ENCODE measurements around the gene CDHR1. TPM values are rescaled to one million over a fixed set of nuclear protein-coding genes. Genes with fewer than 3 reads are reported as not detected.

The CDHR1 gene
- total and polyA plus RNA-seq, 2 donors (not counting 1 experiment from before 2014, with no cell fraction given), result 0.05 TPM; not detected in 1

DNA sequence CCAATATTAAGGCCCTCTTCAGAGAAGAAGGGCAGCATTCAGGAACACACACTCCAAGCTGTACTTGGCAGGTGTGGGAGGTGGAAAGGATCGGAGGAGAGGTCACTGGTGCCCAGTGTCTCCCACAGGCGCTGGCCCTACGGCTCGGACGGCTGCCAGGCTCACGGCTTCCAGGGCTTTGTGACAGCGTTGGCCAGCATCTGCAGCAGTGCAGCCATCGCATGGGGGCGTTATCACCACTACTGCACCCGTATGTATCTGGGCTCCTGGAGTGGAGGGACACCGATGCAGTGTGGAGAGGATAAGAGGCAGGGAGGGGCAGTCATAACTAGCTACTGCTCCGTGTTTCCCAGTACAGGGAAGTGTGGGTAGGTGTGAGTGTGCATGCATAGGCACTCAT lies 54.5 kb downstream of the CDHR1 start:
- no peaks in the 10 kb centered on the region for H4K20me1 ChIP-seq (ENCODE audit: control insufficient read depth, extremely low read depth, insufficient read depth, low read length)
- H3K4me1 ChIP-seq (ENCODE audit: control insufficient read depth, extremely low read depth, insufficient read depth, low read length), result no peaks in the 10 kb centered on the region
- H3K79me2 ChIP-seq (ENCODE audit: control insufficient read depth, insufficient read depth, low read length), result no peaks in the 10 kb centered on the region
- no peaks in the 10 kb centered on the region for H3K36me3 ChIP-seq (ENCODE audit: control insufficient read depth, insufficient read depth, low read length)
- no peak overlapping the region for H3K4me2 ChIP-seq (ENCODE audit: extremely low read depth, insufficient read depth, low read length)
- H3K9ac ChIP-seq (ENCODE audit: insufficient read depth, low read length), result no peak overlapping the region
- no peaks in the 10 kb centered on the region for H3K27me3 ChIP-seq (ENCODE audit: control insufficient read depth, insufficient read depth, low read length)
- H3K9me3 ChIP-seq (ENCODE audit: control insufficient read depth, insufficient read depth, low read depth, low read length), result no peaks in the 10 kb centered on the region
- no peak overlapping the region for H2AFZ ChIP-seq (ENCODE audit: low read length)
- no peak for TF ChIP-seq EZH2 (IDR thresholded peaks at IDR 0.05; ENCODE audit: low read length, missing control alignments)
- TF ChIP-seq, protein P1, sequence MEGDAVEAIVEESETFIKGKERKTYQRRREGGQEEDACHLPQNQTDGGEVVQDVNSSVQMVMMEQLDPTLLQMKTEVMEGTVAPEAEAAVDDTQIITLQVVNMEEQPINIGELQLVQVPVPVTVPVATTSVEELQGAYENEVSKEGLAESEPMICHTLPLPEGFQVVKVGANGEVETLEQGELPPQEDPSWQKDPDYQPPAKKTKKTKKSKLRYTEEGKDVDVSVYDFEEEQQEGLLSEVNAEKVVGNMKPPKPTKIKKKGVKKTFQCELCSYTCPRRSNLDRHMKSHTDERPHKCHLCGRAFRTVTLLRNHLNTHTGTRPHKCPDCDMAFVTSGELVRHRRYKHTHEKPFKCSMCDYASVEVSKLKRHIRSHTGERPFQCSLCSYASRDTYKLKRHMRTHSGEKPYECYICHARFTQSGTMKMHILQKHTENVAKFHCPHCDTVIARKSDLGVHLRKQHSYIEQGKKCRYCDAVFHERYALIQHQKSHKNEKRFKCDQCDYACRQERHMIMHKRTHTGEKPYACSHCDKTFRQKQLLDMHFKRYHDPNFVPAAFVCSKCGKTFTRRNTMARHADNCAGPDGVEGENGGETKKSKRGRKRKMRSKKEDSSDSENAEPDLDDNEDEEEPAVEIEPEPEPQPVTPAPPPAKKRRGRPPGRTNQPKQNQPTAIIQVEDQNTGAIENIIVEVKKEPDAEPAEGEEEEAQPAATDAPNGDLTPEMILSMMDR (conservative IDR thresholded peaks at IDR 0.05 in 1 of 2, IDR thresholded peaks at IDR 0.05 in 1 of 2; ENCODE audit: low read depth in 1 of 2, low read length in 2 of 2), result no peak
- no peak overlapping the region for H3K27ac ChIP-seq (ENCODE audit: insufficient read depth, low read length)
- no peak for DNase-seq (ENCODE audit: low read depth in 2 of 2)
- no peak overlapping the region for H3K4me3 ChIP-seq (replicated peaks in 1 of 4; ENCODE audit: control extremely low read depth in 1 of 4, insufficient read depth in 1 of 4, low read depth in 3 of 4, low read length in 4 of 4)

DNA sequence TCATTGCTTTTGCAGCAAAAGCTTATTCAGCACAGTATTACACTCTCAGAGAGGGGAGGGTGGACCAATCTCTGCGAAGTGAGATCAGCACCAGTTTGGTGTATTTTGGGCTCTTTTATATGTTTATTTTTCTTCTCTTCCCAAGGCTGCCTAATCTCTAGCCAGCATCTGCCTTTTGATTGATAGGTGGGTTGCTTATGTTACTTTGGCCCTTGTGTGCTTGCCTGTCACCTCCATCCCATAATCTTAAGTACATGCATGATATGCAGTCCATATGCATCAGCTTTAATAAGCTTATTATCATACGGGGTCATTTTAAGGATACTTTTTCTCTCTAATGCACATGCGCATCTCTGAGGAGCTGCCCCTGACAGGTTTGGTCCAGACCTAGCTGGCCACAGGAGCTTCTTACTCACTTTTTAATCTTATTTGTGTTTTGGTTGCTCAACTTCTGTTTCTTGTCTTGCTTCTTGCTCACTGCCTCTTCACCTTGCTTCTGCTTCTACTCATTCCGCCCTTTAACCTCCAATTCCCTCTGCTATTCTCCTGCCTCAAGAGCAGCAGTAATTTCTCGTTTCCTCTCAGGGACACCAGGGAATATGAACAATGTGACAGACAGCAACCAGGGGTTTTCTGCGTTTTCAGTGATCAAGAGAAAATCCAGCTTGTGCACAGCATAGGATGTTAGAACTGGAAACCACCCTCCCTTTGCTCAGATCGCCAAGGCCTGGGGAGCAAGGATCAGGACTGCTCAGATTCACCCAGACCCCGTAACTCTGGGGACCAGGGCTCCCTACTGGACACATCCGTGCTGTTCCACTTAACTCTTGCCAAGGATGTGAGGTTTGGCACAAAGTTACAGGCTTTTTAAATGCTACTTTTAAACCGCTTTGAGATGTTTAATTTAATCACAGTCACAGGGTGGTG lies 60.5 kb downstream of the CDHR1 start:
- Histone ChIP-seq H3K27ac (ENCODE audit: insufficient read depth, low read length) (no peak overlapping the region), H3K4me2 (ENCODE audit: extremely low read depth, insufficient read depth, low read length) (no peak overlapping the region), H3K4me3 (replicated peaks in 1 of 4; ENCODE audit: control extremely low read depth in 1 of 4, insufficient read depth in 1 of 4, low read depth in 3 of 4, low read length in 4 of 4) (no peak overlapping the region), H3K36me3 (ENCODE audit: control insufficient read depth, insufficient read depth, low read length) (no peaks in the 10 kb centered on the region), H2AFZ (ENCODE audit: low read length) (no peak overlapping the region), H3K79me2 (ENCODE audit: control insufficient read depth, insufficient read depth, low read length) (no peaks in the 10 kb centered on the region), H3K27me3 (ENCODE audit: control insufficient read depth, insufficient read depth, low read length) (no peaks in the 10 kb centered on the region), H3K9ac (ENCODE audit: insufficient read depth, low read length) (no peak overlapping the region), H4K20me1 (ENCODE audit: control insufficient read depth, extremely low read depth, insufficient read depth, low read length) (no peaks in the 10 kb centered on the region), H3K9me3 (ENCODE audit: control insufficient read depth, insufficient read depth, low read depth, low read length) (no peaks in the 10 kb centered on the region), H3K4me1 (ENCODE audit: control insufficient read depth, extremely low read depth, insufficient read depth, low read length) (no peaks in the 10 kb centered on the region)
- no peak for TF ChIP-seq EZH2 (IDR thresholded peaks at IDR 0.05; ENCODE audit: low read length, missing control alignments)
- TF ChIP-seq, protein P1 (conservative IDR thresholded peaks at IDR 0.05 in 1 of 2, IDR thresholded peaks at IDR 0.05 in 1 of 2; ENCODE audit: low read depth in 1 of 2, low read length in 2 of 2), result no peak
- no peak for DNase-seq (ENCODE audit: low read depth in 2 of 2)

DNA sequence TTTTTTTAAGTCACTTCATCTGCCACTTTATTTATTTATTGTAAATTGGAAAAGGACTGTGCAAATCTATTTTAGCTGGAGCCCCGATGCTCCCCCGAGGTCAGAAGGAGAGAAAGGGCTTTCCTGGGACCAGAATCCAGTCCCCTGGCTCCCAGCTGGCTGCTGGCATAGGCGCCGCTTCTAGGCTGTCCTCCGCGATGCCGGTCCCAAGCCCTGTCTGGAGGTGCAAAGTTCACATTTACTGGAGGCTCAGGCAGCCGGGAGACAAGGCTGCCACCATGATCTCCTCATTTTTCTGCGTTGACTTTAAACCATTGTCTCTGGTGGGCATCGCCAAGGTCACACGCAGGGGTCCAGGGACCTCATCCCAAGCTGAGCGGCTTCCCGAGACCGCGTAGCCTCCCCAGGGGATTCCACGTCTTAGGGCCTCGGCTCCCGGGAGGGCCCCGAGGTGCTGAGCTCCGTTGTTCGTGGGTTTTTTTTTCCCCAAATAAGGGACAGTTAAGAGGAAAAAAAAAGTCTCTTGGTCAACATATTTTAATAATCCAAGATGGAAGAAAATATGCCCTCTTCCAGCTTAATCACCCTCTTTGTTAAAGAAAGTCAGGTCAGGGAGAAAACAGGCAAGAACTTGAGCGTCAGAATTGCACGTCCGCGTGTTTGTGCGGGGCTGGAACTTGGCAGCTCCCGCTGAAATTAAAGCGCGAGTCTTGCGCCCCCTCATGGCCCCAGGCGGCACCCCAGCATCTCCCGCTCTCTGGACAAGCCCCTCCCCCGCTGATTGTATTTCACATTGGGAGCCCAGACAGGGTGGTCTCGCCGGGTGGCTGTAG lies 62.4 kb downstream of the CDHR1 start:
- peak; percentile 25 to 44 for DNase-seq (ENCODE audit: low read depth in 2 of 2)
- peaks cover 9% of the 10 kb centered on the region for H3K27me3 ChIP-seq (ENCODE audit: control insufficient read depth, insufficient read depth, low read length)
- no peak overlapping the region for H2AFZ ChIP-seq (ENCODE audit: low read length)
- no peaks in the 10 kb centered on the region for H3K36me3 ChIP-seq (ENCODE audit: control insufficient read depth, insufficient read depth, low read length)
- no peak overlapping the region for H3K4me2 ChIP-seq (ENCODE audit: extremely low read depth, insufficient read depth, low read length)
- H3K4me3 ChIP-seq (replicated peaks in 1 of 4; ENCODE audit: control extremely low read depth in 1 of 4, insufficient read depth in 1 of 4, low read depth in 3 of 4, low read length in 4 of 4), result no peak overlapping the region
- H3K79me2 ChIP-seq (ENCODE audit: control insufficient read depth, insufficient read depth, low read length), result no peaks in the 10 kb centered on the region
- TF ChIP-seq EZH2 (IDR thresholded peaks at IDR 0.05; ENCODE audit: low read length, missing control alignments), result no peak
- TF ChIP-seq, protein P1 (conservative IDR thresholded peaks at IDR 0.05 in 1 of 2, IDR thresholded peaks at IDR 0.05 in 1 of 2; ENCODE audit: low read depth in 1 of 2, low read length in 2 of 2), result peak; percentile 43 to 69
- no peaks in the 10 kb centered on the region for H3K9me3 ChIP-seq (ENCODE audit: control insufficient read depth, insufficient read depth, low read depth, low read length)
- H3K9ac ChIP-seq (ENCODE audit: insufficient read depth, low read length), result no peak overlapping the region
- no peak overlapping the region for H3K27ac ChIP-seq (ENCODE audit: insufficient read depth, low read length)
- no peaks in the 10 kb centered on the region for H3K4me1 ChIP-seq (ENCODE audit: control insufficient read depth, extremely low read depth, insufficient read depth, low read length)
- H4K20me1 ChIP-seq (ENCODE audit: control insufficient read depth, extremely low read depth, insufficient read depth, low read length), result no peaks in the 10 kb centered on the region
